Neural cell (in vitro differentiated cells): ENCODE measurements around the gene COL2A1. TPM values are rescaled to one million over a fixed set of nuclear protein-coding genes. Genes with fewer than 3 reads are reported as not detected.

Experiments
- H2AFZ ChIP-seq: fragments of 200-600, 300-800 bp; sonication (generic), shearing (Covaris generic); 2 replicates; pipeline ENCODE4 v1.6.0; 2014; ENCODE audit warnings: low read depth, mild to moderate bottlenecking, antibody characterized with exemption, low read length, moderate library complexity
- H3F3A ChIP-seq: fragments of 200-600 bp; shearing (Covaris generic); 2 replicates; pipeline ENCODE4 v1.6.1; 2016; ENCODE audit warnings: mild to moderate bottlenecking, moderate library complexity, mixed read lengths, antibody characterized with exemption, low read length; ENCODE audit not compliant: insufficient read depth, poor library complexity, severe bottlenecking
- H3K27ac ChIP-seq: fragments of 200-600, 300-800 bp; sonication (generic), shearing (Covaris generic); 2 replicates; pipeline ENCODE4 v1.5.1; 2014; ENCODE audit warnings: mild to moderate bottlenecking, low read length, moderate library complexity
- H3K27me3 ChIP-seq: fragments of 300-800, 200-600 bp; sonication (generic), shearing (Covaris generic); 2 replicates; pipeline ENCODE4 v1.6.0; 2014; ENCODE audit warnings: mild to moderate bottlenecking, low read depth, low read length, moderate library complexity; ENCODE audit not compliant: insufficient read depth
- H3K36me3 ChIP-seq: fragments of 300-800, 200-600 bp; sonication (generic), shearing (Covaris generic); 2 replicates; pipeline ENCODE4 v1.5.1; 2014; ENCODE audit warnings: mild to moderate bottlenecking, antibody characterized with exemption, low read length, moderate library complexity; ENCODE audit not compliant: insufficient read depth
- H3K4me2 ChIP-seq: fragments of 300-800, 200-600 bp; sonication (generic), shearing (Covaris generic); 2 replicates; pipeline ENCODE4 v1.6.0; 2014; ENCODE audit warnings: mild to moderate bottlenecking, low read length
- H3K4me3 ChIP-seq: fragments of 300-800, 200-600 bp; sonication (generic), shearing (Covaris generic); 2 replicates; pipeline ENCODE4 v1.5.1; 2014; ENCODE audit warnings: mild to moderate bottlenecking, low read length, moderate library complexity
- H3K79me2 ChIP-seq: fragments of 200-600 bp; shearing (Covaris generic); replicated peaks from 2 replicates; pipeline ENCODE4 v1.6.0; 2014; ENCODE audit warnings: mild to moderate bottlenecking, low read length, moderate library complexity; ENCODE audit not compliant: insufficient read depth
- H3K9ac ChIP-seq: fragments of 300-800, 200-600 bp; sonication (generic), shearing (Covaris generic); 2 replicates; pipeline ENCODE4 v1.6.1; 2016; ENCODE audit warnings: mild to moderate bottlenecking, low read length, mixed read lengths
- H3K9me2 ChIP-seq: fragments of 200-600 bp; shearing (Covaris generic); 2 replicates; pipeline ENCODE4 v1.6.1; 2016; ENCODE audit warnings: mild to moderate bottlenecking, low read length, mixed read lengths; ENCODE audit not compliant: insufficient read depth
- H3K9me3 ChIP-seq: fragments of 200-600, 300-800 bp; sonication (generic), shearing (Covaris generic); 2 replicates; pipeline ENCODE4 v1.6.1; 2016; ENCODE audit warnings: mild to moderate bottlenecking, mixed run types, low read length, moderate library complexity, mixed read lengths
- H4K20me1 ChIP-seq: fragments of 200-600 bp; shearing (Covaris generic); 2 replicates; pipeline ENCODE4 v1.6.1; 2016; ENCODE audit warnings: mild to moderate bottlenecking, mixed run types; ENCODE audit not compliant: insufficient read depth
- EP300 ChIP-seq: fragments of 450-650 bp; conservative IDR thresholded peaks from 2 replicates; pipeline ENCODE4 v1.6.1; 2014; ENCODE audit warnings: antibody characterized with exemption, mild to moderate bottlenecking, moderate library complexity; ENCODE audit not compliant: poor library complexity, severe bottlenecking
- EZH2 ChIP-seq: fragments of 200-600, 300-800 bp; shearing (Covaris generic), sonication (generic); IDR thresholded peaks from 2 replicates; pipeline ENCODE4 v1.6.1; 2014; ENCODE audit warnings: antibody characterized with exemption, low read length, borderline replicate concordance, mild to moderate bottlenecking; ENCODE audit not compliant: insufficient read depth, poor library complexity, severe bottlenecking
- MXI1 ChIP-seq: fragments of 450-650 bp; conservative IDR thresholded peaks from 2 replicates; pipeline ENCODE4 v1.6.1; 2014; ENCODE audit warnings: antibody characterized with exemption, mild to moderate bottlenecking; ENCODE audit not compliant: poor library complexity, severe bottlenecking
- RAD21 ChIP-seq: fragments of 450-650 bp; conservative IDR thresholded peaks from 2 replicates; pipeline ENCODE4 v1.6.1; 2014; ENCODE audit warnings: antibody characterized with exemption, mild to moderate bottlenecking, moderate library complexity
- SMC3 ChIP-seq: fragments of 450-650 bp; conservative IDR thresholded peaks from 2 replicates; pipeline ENCODE4 v1.6.1; 2014; ENCODE audit warnings: antibody characterized with exemption, mild to moderate bottlenecking, moderate library complexity; ENCODE audit not compliant: poor library complexity
- TAF1 ChIP-seq: IDR thresholded peaks from 2 replicates; pipeline ENCODE4 v1.6.1; 2012; ENCODE audit warnings: low read depth
- polyA plus RNA-seq: library from polyadenylated mRNA; depleted of rRNA; stranded (reverse); fragments of >200 nt; gene quantifications from 2 replicates; pipeline ENCODE4 v1.2.3, GENCODE V29; 2014
- TF ChIP-seq, protein P1 (sequence below): IDR thresholded peaks from 2 replicates; pipeline ENCODE4 v1.6.1; 2012; ENCODE audit warnings: borderline replicate concordance

Gene COL2A1
- polyA plus RNA-seq, 1 donor from 2014 or later = 1.3 TPM

DNA sequence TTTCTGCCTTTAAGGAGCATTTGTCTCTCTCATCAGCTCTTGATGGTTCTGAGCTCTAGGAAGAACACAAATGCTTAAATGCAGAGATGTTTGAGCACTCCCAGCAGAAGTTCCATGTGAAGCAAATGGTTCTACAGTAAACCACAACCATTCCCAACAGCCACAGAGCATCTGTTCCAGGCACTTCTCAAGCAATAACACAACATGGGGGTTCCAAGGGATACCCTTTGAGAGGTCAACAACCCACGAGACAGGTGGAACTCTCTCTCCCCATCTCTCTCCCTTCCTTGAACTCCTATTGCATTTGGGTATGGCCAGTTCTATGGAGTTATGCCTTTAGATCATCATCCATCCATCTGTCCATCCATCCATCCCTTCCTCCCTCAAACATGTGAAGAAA lies 5.2 kb upstream of the COL2A1 start:
- Histone ChIP-seq H3K9me3 (no peaks in the 10 kb centered on the region), H3F3A (no peaks in the 10 kb centered on the region), H4K20me1 (no peaks in the 10 kb centered on the region), H3K4me3 (no peak overlapping the region), H3K27ac (no peak overlapping the region), H3K36me3 (no peaks in the 10 kb centered on the region), H3K79me2 (no peaks in the 10 kb centered on the region), H3K4me2 (no peak overlapping the region), H3K9me2 (no peaks in the 10 kb centered on the region), H2AFZ (no peak overlapping the region), H3K9ac (no peak overlapping the region), H3K27me3 (peaks cover 13% of the 10 kb centered on the region)
- TF ChIP-seq MXI1 (no peak), RAD21 (no peak)

GRCh38 chr12:48008950-48009349 lies 4.7 kb upstream of the COL2A1 start:
- H3K4me2 ChIP-seq = no peak overlapping the region
- TF ChIP-seq, protein P1, sequence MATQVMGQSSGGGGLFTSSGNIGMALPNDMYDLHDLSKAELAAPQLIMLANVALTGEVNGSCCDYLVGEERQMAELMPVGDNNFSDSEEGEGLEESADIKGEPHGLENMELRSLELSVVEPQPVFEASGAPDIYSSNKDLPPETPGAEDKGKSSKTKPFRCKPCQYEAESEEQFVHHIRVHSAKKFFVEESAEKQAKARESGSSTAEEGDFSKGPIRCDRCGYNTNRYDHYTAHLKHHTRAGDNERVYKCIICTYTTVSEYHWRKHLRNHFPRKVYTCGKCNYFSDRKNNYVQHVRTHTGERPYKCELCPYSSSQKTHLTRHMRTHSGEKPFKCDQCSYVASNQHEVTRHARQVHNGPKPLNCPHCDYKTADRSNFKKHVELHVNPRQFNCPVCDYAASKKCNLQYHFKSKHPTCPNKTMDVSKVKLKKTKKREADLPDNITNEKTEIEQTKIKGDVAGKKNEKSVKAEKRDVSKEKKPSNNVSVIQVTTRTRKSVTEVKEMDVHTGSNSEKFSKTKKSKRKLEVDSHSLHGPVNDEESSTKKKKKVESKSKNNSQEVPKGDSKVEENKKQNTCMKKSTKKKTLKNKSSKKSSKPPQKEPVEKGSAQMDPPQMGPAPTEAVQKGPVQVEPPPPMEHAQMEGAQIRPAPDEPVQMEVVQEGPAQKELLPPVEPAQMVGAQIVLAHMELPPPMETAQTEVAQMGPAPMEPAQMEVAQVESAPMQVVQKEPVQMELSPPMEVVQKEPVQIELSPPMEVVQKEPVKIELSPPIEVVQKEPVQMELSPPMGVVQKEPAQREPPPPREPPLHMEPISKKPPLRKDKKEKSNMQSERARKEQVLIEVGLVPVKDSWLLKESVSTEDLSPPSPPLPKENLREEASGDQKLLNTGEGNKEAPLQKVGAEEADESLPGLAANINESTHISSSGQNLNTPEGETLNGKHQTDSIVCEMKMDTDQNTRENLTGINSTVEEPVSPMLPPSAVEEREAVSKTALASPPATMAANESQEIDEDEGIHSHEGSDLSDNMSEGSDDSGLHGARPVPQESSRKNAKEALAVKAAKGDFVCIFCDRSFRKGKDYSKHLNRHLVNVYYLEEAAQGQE = no peak
- TF ChIP-seq EP300 = no peak
- no peaks in the 10 kb centered on the region for H3K79me2 ChIP-seq
- H3K36me3 ChIP-seq = no peaks in the 10 kb centered on the region
- H3K9me2 ChIP-seq = no peaks in the 10 kb centered on the region
- H3K4me3 ChIP-seq = no peak overlapping the region
- H3K9ac ChIP-seq = no peak overlapping the region
- H4K20me1 ChIP-seq = no peaks in the 10 kb centered on the region
- no peaks in the 10 kb centered on the region for H3F3A ChIP-seq
- H3K9me3 ChIP-seq = no peaks in the 10 kb centered on the region
- no peak overlapping the region for H2AFZ ChIP-seq
- peaks cover 18% of the 10 kb centered on the region for H3K27me3 ChIP-seq
- H3K27ac ChIP-seq = no peak overlapping the region

DNA sequence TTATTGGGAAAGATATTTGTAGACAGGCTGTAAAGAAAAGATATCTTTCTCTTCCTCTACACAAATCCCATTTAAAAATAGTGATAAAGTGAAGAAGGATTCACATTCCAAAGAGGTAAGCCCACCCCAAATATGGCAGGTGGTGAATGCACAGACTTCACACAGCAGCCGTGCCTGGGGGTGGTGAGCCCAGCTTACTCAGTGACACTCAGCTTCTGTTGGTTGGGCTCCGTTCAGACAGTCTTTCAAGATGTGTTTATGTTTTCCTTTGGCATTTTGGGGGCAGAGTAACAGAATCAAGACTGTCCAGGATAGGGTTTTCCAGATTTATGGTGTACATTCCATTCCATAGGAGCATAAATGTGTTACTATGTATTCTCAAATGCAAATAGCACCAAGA lies 4.1 kb upstream of the COL2A1 start:
- Histone ChIP-seq H3K27me3 (peaks cover 24% of the 10 kb centered on the region), H3K4me3 (no peak overlapping the region), H2AFZ (no peak overlapping the region), H3K79me2 (no peaks in the 10 kb centered on the region), H3K4me2 (no peak overlapping the region), H3K36me3 (no peaks in the 10 kb centered on the region), H3K27ac (no peak overlapping the region), H4K20me1 (no peaks in the 10 kb centered on the region), H3K9ac (no peak overlapping the region), H3K9me2 (no peaks in the 10 kb centered on the region), H3F3A (no peaks in the 10 kb centered on the region), H3K9me3 (no peaks in the 10 kb centered on the region)
- TF ChIP-seq MXI1 = no peak
- TF ChIP-seq, protein P1 = no peak
- no peak for TF ChIP-seq TAF1
- no peak for TF ChIP-seq EP300
- TF ChIP-seq EZH2 = no peak
- no peak for TF ChIP-seq SMC3
